ENCODE results near the gene INKA2. TPM values are rescaled to one million over a fixed set of nuclear protein-coding genes. Genes with fewer than 3 reads are reported as not detected.

Gene INKA2
- total RNA-seq, 1 experiment from 2014 or later, result 3.7 TPM

DNA sequence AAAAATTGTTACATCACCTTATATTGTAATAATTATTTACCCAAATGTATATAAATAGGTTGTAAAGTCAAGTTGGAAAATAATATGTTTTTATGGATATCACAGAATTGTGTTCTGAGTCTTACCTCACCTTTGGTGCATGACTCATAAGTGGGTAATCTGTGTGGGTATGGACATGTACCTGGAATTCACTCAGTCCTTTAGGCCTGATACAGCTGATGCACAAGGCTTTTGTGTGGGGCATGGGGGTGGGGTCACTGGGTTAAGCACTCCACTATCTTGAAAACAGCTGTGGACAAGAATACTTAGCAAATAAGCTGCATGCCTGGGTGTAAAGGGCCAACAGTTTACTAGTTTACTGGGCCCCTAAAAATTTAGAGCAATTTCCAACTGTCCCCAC lies 34.4 kb downstream of the INKA2 start:
- peak; percentile 32 for DNase-seq (ENCODE audit: low spot score)

- no peak for DNase-seq (ENCODE audit: low spot score)
These were observed 35.0 kb downstream of the INKA2 start for GRCh38 chr1:111704240-111704639.

DNA sequence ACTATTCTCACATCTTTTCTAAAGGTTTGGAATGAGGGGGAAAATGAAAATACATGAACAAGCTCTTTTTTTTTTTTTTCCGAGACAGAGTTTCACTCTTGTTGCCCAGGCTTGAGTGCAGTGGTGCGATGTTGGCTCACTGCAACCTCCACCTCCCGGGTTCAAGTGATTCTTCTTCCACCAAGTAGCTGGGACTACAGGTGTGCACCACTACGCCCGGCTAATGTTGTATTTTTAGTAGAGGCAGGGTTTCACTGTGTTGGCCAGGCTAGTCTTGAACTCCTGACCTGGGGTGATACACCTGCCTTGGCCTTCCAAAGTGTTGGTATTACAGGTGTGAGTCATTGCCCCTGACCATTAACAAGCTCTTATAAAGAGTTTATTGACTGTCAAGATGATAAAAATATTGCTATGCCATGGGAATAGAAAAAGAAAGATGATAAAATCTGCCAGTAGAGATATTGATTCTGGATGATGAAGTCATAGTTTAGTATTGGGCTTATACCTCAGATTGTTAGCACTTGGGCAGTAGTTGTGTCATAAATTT lies 36.6 kb downstream of the INKA2 start:
- no peak for DNase-seq (ENCODE audit: low spot score)

DNA sequence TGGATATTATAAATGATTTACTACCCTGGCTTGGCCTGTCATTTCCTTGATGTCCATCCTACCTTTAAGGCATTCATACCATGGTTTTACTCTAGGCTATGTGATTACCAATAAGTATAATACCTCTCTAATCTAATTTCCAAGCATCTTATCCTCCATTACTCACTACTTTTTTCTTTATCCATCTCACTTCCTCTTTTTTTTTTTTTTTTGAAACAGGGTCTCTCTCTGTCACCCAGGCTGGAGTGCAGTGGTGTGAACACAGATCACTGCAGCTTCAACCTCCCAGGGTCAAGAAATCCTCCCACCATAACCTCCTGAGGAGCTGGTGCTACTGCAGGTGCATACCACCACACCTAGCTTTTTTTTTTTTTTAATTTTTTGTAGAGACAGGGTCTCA lies 39.9 kb downstream of the INKA2 start:
- no peak for DNase-seq (ENCODE audit: low spot score)

- no peak for DNase-seq (ENCODE audit: low spot score)
These were observed 42.9 kb downstream of the INKA2 start for GRCh38 chr1:111696330-111696729.

GRCh38 chr1:111695801-111696200 lies 43.4 kb downstream of the INKA2 start:
- no peak for DNase-seq (ENCODE audit: low spot score)

- no peak for DNase-seq (ENCODE audit: low spot score)
These were observed 47.3 kb downstream of the INKA2 start for GRCh38 chr1:111691886-111692285.

- peak; percentile 87 for DNase-seq (ENCODE audit: low spot score)
These were observed 48.9 kb downstream of the INKA2 start for GRCh38 chr1:111690306-111690617.

Other genes starting within 250 kb of the INKA2 start
- gene ADORA3, start 235.8 kb downstream of the INKA2 start, total RNA-seq (2014; rRNA removed; shearing (Covaris generic)), result not detected in 2 replicates
- not detected in 2 replicates for gene TMIGD3, start 235.8 kb downstream of the INKA2 start, total RNA-seq (2014; rRNA removed; shearing (Covaris generic))
- 20.0 and 32.4 TPM in 2 replicates for gene RAP1A, start 119.6 kb downstream of the INKA2 start, total RNA-seq (2014; rRNA removed; shearing (Covaris generic))
- 20.0 and 22.7 TPM in 2 replicates for gene DDX20, start 16.5 kb upstream of the INKA2 start, total RNA-seq (2014; rRNA removed; shearing (Covaris generic))